Stimulated activated CD8-positive, alpha-beta memory T cell treated with anti-CD3 and anti-CD28 coated beads, Interleukin-15, amount 100 ng/mL, for 1 hour (primary cell): ENCODE results near the gene RCCD1.
"Not testable (repeated sequence)": the region's sequence is repeated elsewhere in the genome, so short reads cannot be mapped to it uniquely, and the experiment has no call there.

ENCODE experiments used
- DNase-seq: peaks from one replicate; pipeline ENCODE4 v3.0.0-alpha.2; 2020; ENCODE audit warnings: low read depth

Gene RCCD1

GRCh38 chr15:90918034-90918788 lies 36.5 kb upstream of the RCCD1 start:
- DNase-seq, result no peak

- DNase-seq, result no peak
These were observed 35.8 kb upstream of the RCCD1 start for GRCh38 chr15:90918835-90919234.

GRCh38 chr15:90921887-90922286 lies 32.8 kb upstream of the RCCD1 start:
- DNase-seq, result no peak

- DNase-seq, result not testable (repeated sequence)
These were observed 31.9 kb upstream of the RCCD1 start for GRCh38 chr15:90922712-90923322.

- DNase-seq, result no peak
These were observed 30.3 kb upstream of the RCCD1 start for GRCh38 chr15:90924375-90924774.

- not testable (repeated sequence) for DNase-seq
These were observed 27.9 kb upstream of the RCCD1 start for GRCh38 chr15:90926766-90927165.

- DNase-seq, result not testable (repeated sequence)
These were observed 26.6 kb upstream of the RCCD1 start for GRCh38 chr15:90928106-90928505.

GRCh38 chr15:90929246-90930019 lies 25.3 kb upstream of the RCCD1 start:
- no peak for DNase-seq

- no peak for DNase-seq
These were observed 23.7 kb upstream of the RCCD1 start for GRCh38 chr15:90930861-90931574.

GRCh38 chr15:90931575-90931827 lies 23.2 kb upstream of the RCCD1 start:
- no peak for DNase-seq

GRCh38 chr15:90931828-90932659 lies 22.6 kb upstream of the RCCD1 start, which contains the start of gene HDDC3:
HDDC3 (minus strand) TSS chr15:90932549; CDS start chr15:90932540, 9 bp downstream.
- peak; percentile 88 for DNase-seq

- DNase-seq, result no peak
These were observed 22.1 kb upstream of the RCCD1 start for GRCh38 chr15:90932660-90932991.

- DNase-seq, result no peak
These were observed 21.4 kb upstream of the RCCD1 start for GRCh38 chr15:90933301-90933700.

GRCh38 chr15:90934256-90934948 lies 20.3 kb upstream of the RCCD1 start:
- DNase-seq, result peak; percentile 73

GRCh38 chr15:90934949-90935751 lies 19.5 kb upstream of the RCCD1 start, which contains the start of gene UNC45A:
UNC45A (plus strand) TSS chr15:90935285; CDS start chr15:90935325, 40 bp downstream.
- DNase-seq, result peak; percentile 92

- no peak for DNase-seq
These were observed 17.9 kb upstream of the RCCD1 start for GRCh38 chr15:90936823-90937222.

GRCh38 chr15:90938261-90938660 lies 16.4 kb upstream of the RCCD1 start:
- no peak for DNase-seq

GRCh38 chr15:90939756-90940155 lies 14.9 kb upstream of the RCCD1 start:
- DNase-seq, result no peak

GRCh38 chr15:90941038-90941437 lies 13.6 kb upstream of the RCCD1 start:
- no peak for DNase-seq
